ENCODE results near the gene ZNF598. TPM values are rescaled to one million over a fixed set of nuclear protein-coding genes. Genes with fewer than 3 reads are reported as not detected.
A peak's percentile ranks its signal among the peaks of the same experiment; 100 is the strongest.
"Not testable (repeated sequence)": the region's sequence is repeated elsewhere in the genome, so short reads cannot be mapped to it uniquely, and the experiment has no call there.

ZNF598 gene
- total RNA-seq, 1 donor from 2014 or later: 90.4 TPM

DNA sequence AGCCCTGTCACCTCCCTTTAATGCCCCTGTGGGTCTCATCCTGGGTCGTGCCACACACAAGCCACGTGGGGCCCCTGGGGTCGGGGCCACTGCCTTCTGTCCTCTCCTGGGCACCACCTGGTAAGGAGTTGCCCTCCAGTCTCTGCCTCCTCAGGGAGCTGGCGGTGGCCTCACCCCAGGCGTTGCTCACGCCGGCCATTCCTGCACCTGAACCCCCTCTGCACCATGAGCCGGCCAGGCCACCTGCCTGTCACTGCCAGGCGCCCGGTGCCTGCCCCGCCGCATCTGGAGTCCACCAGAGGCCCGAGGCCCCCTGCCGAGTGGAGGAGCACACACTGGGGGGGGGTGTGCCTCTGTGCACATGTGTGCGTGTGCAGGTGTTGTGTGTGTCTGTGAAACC lies 27.5 kb upstream of the ZNF598 start:
- H3K27me3 Mint-ChIP-seq (ENCODE audit: unreplicated experiment): peaks cover 10% of the 10 kb centered on the region
- no peak for DNase-seq
- no peak overlapping the region for H3K27ac Mint-ChIP-seq (ENCODE audit: unreplicated experiment)
- H3K4me3 Mint-ChIP-seq (ENCODE audit: unreplicated experiment): no peak overlapping the region
- no peaks in the 10 kb centered on the region for H3K36me3 Mint-ChIP-seq (ENCODE audit: unreplicated experiment)
- H3K9me3 Mint-ChIP-seq (ENCODE audit: unreplicated experiment): peaks cover 11% of the 10 kb centered on the region
- peaks cover 8% of the 10 kb centered on the region for H3K4me1 Mint-ChIP-seq (ENCODE audit: low read depth, unreplicated experiment)
- TF ChIP-seq, protein P1, sequence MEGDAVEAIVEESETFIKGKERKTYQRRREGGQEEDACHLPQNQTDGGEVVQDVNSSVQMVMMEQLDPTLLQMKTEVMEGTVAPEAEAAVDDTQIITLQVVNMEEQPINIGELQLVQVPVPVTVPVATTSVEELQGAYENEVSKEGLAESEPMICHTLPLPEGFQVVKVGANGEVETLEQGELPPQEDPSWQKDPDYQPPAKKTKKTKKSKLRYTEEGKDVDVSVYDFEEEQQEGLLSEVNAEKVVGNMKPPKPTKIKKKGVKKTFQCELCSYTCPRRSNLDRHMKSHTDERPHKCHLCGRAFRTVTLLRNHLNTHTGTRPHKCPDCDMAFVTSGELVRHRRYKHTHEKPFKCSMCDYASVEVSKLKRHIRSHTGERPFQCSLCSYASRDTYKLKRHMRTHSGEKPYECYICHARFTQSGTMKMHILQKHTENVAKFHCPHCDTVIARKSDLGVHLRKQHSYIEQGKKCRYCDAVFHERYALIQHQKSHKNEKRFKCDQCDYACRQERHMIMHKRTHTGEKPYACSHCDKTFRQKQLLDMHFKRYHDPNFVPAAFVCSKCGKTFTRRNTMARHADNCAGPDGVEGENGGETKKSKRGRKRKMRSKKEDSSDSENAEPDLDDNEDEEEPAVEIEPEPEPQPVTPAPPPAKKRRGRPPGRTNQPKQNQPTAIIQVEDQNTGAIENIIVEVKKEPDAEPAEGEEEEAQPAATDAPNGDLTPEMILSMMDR (IDR thresholded peaks at IDR 0.05; ENCODE audit: partially characterized antibody, unreplicated experiment): no peak

DNA sequence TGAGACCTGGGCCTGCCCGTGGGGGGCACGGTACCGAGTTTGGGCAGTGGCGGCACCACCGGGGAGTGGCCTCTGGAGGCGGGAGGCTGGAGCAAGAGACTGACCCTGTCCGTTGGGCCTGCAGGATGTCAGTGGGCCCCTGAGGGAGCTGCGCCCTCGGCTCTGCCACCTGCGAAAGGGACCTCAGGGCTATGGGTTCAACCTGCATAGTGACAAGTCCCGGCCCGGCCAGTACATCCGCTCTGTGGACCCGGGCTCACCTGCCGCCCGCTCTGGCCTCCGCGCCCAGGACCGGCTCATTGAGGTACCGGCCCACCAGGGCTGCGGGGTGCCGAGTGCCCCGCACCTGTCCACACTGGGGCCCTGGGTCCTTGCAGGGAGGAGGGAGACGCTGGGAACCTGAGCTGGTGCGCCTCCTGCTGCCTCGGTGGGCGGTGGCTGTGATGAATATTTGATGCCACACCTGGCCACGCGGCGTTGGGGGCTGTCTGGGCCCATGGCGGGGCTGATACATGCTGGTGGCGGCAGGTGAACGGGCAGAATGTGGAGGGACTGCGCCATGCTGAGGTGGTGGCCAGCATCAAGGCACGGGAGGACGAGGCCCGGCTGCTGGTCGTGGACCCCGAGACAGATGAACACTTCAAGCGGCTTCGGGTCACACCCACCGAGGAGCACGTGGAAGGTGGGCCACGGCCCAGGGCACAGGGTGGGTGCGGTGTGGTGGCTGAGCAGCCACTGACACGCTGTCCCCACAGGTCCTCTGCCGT lies 26.8 kb upstream of the ZNF598 start:
- peaks cover 8% of the 10 kb centered on the region for H3K4me1 Mint-ChIP-seq (ENCODE audit: low read depth, unreplicated experiment)
- no peak for DNase-seq
- H3K36me3 Mint-ChIP-seq (ENCODE audit: unreplicated experiment): no peaks in the 10 kb centered on the region
- peaks cover 10% of the 10 kb centered on the region for H3K27me3 Mint-ChIP-seq (ENCODE audit: unreplicated experiment)
- no peak overlapping the region for H3K4me3 Mint-ChIP-seq (ENCODE audit: unreplicated experiment)
- H3K27ac Mint-ChIP-seq (ENCODE audit: unreplicated experiment): no peak overlapping the region
- peaks cover 11% of the 10 kb centered on the region for H3K9me3 Mint-ChIP-seq (ENCODE audit: unreplicated experiment)
- TF ChIP-seq, protein P1 (IDR thresholded peaks at IDR 0.05; ENCODE audit: partially characterized antibody, unreplicated experiment): no peak

DNA sequence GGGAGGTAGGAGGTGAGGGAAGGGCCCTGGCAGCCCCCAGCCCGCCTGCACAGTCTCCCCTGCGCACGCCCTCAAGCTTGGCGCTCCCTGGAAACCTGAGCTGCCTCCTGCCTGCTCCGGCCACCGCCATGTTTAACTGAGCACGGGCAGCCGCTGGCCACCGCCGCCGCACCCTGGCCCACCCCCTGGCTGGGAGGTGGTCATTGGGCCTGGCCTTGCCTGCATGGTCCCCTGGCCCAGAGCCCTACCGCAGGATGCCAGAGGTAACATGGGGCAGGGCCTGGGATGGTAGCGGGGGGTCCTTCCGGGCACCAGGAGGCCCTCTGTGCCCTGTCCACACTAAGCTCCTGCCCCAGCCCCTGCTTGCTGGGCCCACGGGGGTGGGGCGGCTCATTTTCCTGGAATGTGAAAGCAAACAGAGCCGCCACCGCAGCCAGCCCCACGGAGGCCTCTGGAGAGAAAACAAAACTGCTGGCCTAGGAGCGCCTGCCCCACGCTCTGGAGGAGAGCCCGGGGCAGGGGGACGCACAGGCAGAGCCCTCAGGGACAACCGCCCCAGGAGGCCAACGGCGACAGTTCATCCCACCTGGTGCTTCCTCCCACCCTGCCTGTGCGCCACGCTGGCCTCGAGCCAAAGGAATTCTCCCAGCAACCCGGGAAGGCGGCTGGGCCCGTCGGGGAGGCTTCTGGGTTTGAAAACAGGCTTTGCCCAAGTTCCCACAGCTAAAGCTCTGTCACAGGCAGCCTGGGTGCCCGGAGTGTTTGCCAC lies 26.0 kb upstream of the ZNF598 start:
- no peak overlapping the region for H3K27ac Mint-ChIP-seq (ENCODE audit: unreplicated experiment)
- TF ChIP-seq, protein P1 (IDR thresholded peaks at IDR 0.05; ENCODE audit: partially characterized antibody, unreplicated experiment): no peak
- no peak for DNase-seq

DNA sequence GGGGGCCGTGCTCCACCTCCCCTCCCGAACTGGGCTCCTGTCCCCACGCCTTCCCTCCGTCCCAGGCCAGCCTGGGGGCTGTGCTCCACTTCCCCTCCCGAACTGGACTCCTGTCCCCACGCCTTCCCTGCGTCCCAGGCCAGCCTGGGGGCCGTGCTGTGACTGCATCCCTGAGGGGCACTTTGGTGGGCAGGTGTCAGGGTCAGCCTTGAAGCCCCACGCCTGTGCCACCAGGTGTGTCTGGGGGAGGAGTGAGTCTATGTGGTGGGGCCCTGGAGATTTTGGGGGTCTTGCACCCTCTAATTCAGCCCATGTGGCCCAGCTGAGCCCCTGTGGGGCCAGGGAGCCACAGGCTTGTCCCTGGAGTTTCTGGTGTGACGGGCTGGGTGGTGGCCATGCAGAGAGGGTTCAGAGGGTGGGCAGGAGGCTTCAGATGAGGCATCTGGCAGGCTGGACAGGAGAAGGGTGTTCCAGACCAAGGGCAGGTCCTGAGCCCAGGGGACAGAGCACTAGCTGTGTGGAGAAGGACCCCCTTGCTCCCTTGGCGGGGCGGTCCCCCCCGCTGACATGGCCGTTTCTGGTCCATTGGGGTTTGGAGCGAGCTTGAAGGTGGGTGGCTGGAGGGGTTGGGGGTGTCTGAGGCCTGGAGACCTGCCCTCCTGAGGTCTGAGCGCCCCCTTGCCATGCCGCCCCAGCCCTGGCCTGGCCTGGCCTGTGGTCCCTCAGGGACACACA lies 25.2 kb upstream of the ZNF598 start:
- TF ChIP-seq, protein P1 (IDR thresholded peaks at IDR 0.05; ENCODE audit: partially characterized antibody, unreplicated experiment): no peak
- Mint-ChIP-seq H3K4me1 (ENCODE audit: low read depth, unreplicated experiment) (peaks cover 8% of the 10 kb centered on the region), H3K36me3 (ENCODE audit: unreplicated experiment) (no peaks in the 10 kb centered on the region), H3K27me3 (ENCODE audit: unreplicated experiment) (peaks cover 10% of the 10 kb centered on the region), H3K9me3 (ENCODE audit: unreplicated experiment) (peaks cover 11% of the 10 kb centered on the region), H3K4me3 (ENCODE audit: unreplicated experiment) (peak overlapping the region; percentile 20), H3K27ac (ENCODE audit: unreplicated experiment) (no peak overlapping the region)
- DNase-seq: no peak

More for the DNA sequence above, 26.0 kb upstream of the ZNF598 start:
- H3K4me1 Mint-ChIP-seq (ENCODE audit: low read depth, unreplicated experiment): peaks cover 8% of the 10 kb centered on the region
- H3K9me3 Mint-ChIP-seq (ENCODE audit: unreplicated experiment): peaks cover 11% of the 10 kb centered on the region
- no peak overlapping the region for H3K4me3 Mint-ChIP-seq (ENCODE audit: unreplicated experiment)
- peaks cover 10% of the 10 kb centered on the region for H3K27me3 Mint-ChIP-seq (ENCODE audit: unreplicated experiment)
- no peaks in the 10 kb centered on the region for H3K36me3 Mint-ChIP-seq (ENCODE audit: unreplicated experiment)

DNA sequence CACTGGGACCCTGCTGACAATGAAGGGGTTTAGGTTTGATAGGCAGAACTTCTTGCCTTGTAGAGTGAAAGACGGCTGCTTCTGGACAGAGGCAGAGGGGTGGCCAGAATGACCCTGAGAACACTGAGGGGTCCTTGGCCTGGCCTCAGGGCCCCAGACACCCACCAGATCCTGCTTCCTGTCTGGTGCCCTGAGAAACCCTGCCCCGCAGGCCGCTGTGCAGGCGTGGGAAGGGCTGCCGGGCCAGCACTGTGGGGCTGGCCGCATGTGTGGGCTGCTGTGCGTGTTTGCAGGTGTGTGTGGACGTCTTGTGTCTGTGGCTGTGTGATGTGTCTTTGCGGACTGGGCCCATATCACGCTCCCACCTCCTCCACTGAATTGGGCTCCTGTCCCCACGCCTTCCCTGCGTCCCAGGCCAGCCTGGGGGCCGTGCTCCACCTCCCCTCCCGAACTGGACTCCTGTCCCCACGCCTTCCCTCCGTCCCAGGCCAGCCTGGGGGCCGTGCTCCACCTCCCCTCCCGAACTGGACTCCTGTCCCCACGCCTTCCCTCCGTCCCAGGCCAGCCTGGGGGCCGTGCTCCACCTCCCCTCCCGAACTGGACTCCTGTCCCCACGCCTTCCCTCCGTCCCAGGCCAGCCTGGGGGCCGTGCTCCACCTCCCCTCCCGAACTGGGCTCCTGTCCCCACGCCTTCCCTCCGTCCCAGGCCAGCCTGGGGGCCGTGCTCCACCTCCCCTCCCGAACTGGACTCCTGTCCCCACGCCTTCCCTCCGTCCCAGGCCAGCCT lies 24.5 kb upstream of the ZNF598 start:
- not testable (repeated sequence) for H3K27me3 Mint-ChIP-seq (ENCODE audit: unreplicated experiment); H3K4me3 Mint-ChIP-seq (ENCODE audit: unreplicated experiment); H3K4me1 Mint-ChIP-seq (ENCODE audit: low read depth, unreplicated experiment); DNase-seq; H3K36me3 Mint-ChIP-seq (ENCODE audit: unreplicated experiment); H3K27ac Mint-ChIP-seq (ENCODE audit: unreplicated experiment)
- peaks cover 11% of the 10 kb centered on the region for H3K9me3 Mint-ChIP-seq (ENCODE audit: unreplicated experiment)

Data from glutamatergic neuron (in vitro differentiated cells).